SK-N-SH (cell line): ENCODE data around the gene PDCD1. TPM values are rescaled to one million over a fixed set of nuclear protein-coding genes. Genes with fewer than 3 reads are reported as not detected.
A peak's percentile ranks its signal among the peaks of the same experiment; 100 is the strongest.

Experiments used
- CTCF ChIA-PET: fragments of 300-600, 350-600 bp; formaldehyde crosslinking; extraction: SDS; loops from one replicate; lab custom pipeline; 2021; lab: Yijun Ruan, JAX
- POLR2A ChIA-PET: fragments of 350-600 bp; sonication (Branson Sonifier 250); formaldehyde crosslinking; extraction: SDS; loops from one replicate; lab custom pipeline; 2020; ENCODE audit warnings: antibody characterized with exemption, inconsistent platforms; lab: Yijun Ruan, JAX
- DNase-seq: peaks from one replicate; pipeline ENCODE4 v3.0.0; 2012
- H2AFZ ChIP-seq: fragments of 200-600 bp; sonication (generic); 2 replicates; pipeline ENCODE4 v1.8.1; 2016; ENCODE audit warnings: antibody characterized with exemption, mild to moderate bottlenecking, low read depth
- H3F3A ChIP-seq: fragments of 200-600 bp; sonication (generic); replicated peaks from 2 replicates; pipeline ENCODE3; 2016; ENCODE audit warnings: antibody characterized with exemption, mild to moderate bottlenecking; ENCODE audit not compliant: insufficient read depth
- H3K27ac ChIP-seq, 2 experiments: fragments of 200-500 bp in 1 of 2; fragments of 200-600 bp in 1 of 2; sonication (Bioruptor generic) in 1 of 2; sonication (generic), shearing (Covaris generic) in 1 of 2; 2 replicates each; pipeline versions ENCODE4 v1.5.1 to v1.6.1; 2014 to 2016; ENCODE audit warnings: low read depth in 2 of 2, inconsistent platforms in 1 of 2, low read length in 1 of 2, mild to moderate bottlenecking in 1 of 2, mixed read lengths in 1 of 2
- H3K27me3 ChIP-seq: fragments of 200-600 bp; sonication (generic), shearing (Covaris generic); 2 replicates; pipeline ENCODE4 v1.6.1; 2016; ENCODE audit warnings: mixed run types; ENCODE audit not compliant: insufficient read depth
- H3K36me3 ChIP-seq, 2 experiments: fragments of 200-500 bp in 1 of 2; fragments of 200-600 bp in 1 of 2; sonication (Bioruptor generic) in 1 of 2; sonication (generic) in 1 of 2; replicated peaks in 1 of 2; 2 replicates each; pipeline versions ENCODE3 to v1.5.1; 2014 to 2016; ENCODE audit warnings: low read length in 1 of 2, mild to moderate bottlenecking in 1 of 2; ENCODE audit not compliant: insufficient read depth in 2 of 2, control insufficient read depth in 1 of 2
- H3K4me1 ChIP-seq, 2 experiments: fragments of 200-500 bp in 1 of 2; fragments of 200-600 bp in 1 of 2; sonication (Bioruptor generic) in 1 of 2; sonication (generic), shearing (Covaris generic) in 1 of 2; 2 replicates each; pipeline versions ENCODE4 v1.5.1 to v1.6.1; 2014 to 2016; ENCODE audit warnings: low read depth in 1 of 2, low read length in 1 of 2, mixed run types in 1 of 2; ENCODE audit not compliant: insufficient read depth in 2 of 2, control insufficient read depth in 1 of 2
- H3K4me2 ChIP-seq: fragments of 200-600 bp; sonication (generic), shearing (Covaris generic); 2 replicates; pipeline ENCODE4 v1.6.1; 2017; ENCODE audit warnings: mixed run types
- H3K4me3 ChIP-seq, 2 experiments: fragments of 200-500 bp in 1 of 2; fragments of 200-600 bp in 1 of 2; sonication (Bioruptor generic) in 1 of 2; sonication (generic), shearing (Covaris generic) in 1 of 2; 2 replicates each; pipeline versions ENCODE4 v1.5.1 to v1.8.1; 2014 to 2016; ENCODE audit warnings: low read depth in 2 of 2, inconsistent platforms in 1 of 2, low read length in 1 of 2, mild to moderate bottlenecking in 1 of 2, mixed read lengths in 1 of 2, moderate library complexity in 1 of 2
- H3K79me2 ChIP-seq: fragments of 200-600 bp; sonication (generic); 2 replicates; pipeline ENCODE4 v1.8.1; 2017; ENCODE audit warnings: mild to moderate bottlenecking; ENCODE audit not compliant: insufficient read depth
- H3K9ac ChIP-seq: fragments of 200-600 bp; sonication (generic); 2 replicates; pipeline ENCODE4 v1.6.1; 2017; ENCODE audit warnings: mixed run types
- H3K9me2 ChIP-seq: fragments of 200-600 bp; sonication (generic); 2 replicates; pipeline ENCODE4 v1.6.1; 2017; ENCODE audit warnings: mixed run types
- H3K9me3 ChIP-seq: fragments of 200-600 bp; sonication (generic); 2 replicates; pipeline ENCODE4 v1.6.1; 2017; ENCODE audit warnings: mixed run types, mild to moderate bottlenecking, moderate library complexity
- H4K20me1 ChIP-seq: fragments of 200-600 bp; sonication (generic); 2 replicates; pipeline ENCODE4 v1.6.1; 2017; ENCODE audit warnings: mild to moderate bottlenecking, mixed run types; ENCODE audit not compliant: insufficient read depth
- CHD2 ChIP-seq: fragments of 150-350 bp; IDR thresholded peaks from 2 replicates; pipeline ENCODE4 v1.6.1; 2018; ENCODE audit warnings: low read length; ENCODE audit not compliant: partially characterized antibody
- CTCF ChIP-seq: fragments of 200-600 bp; sonication (generic); IDR thresholded peaks from 2 replicates; pipeline ENCODE4 v1.6.1; 2017; ENCODE audit warnings: antibody characterized with exemption, mild to moderate bottlenecking, moderate library complexity
- ELF1 ChIP-seq: IDR thresholded peaks from 2 replicates; pipeline ENCODE4 v1.4.0; 2012
- EZH2phosphoT487 ChIP-seq: fragments of 200-600 bp; sonication (generic); IDR thresholded peaks from 2 replicates; pipeline ENCODE4 v1.6.1; 2017; ENCODE audit warnings: low read depth, mixed run types, mild to moderate bottlenecking, antibody characterized with exemption, moderate library complexity, borderline replicate concordance
- FOSL2 ChIP-seq: IDR thresholded peaks from 2 replicates; pipeline ENCODE4 v1.4.0; 2012; ENCODE audit warnings: low read depth, mild to moderate bottlenecking, moderate library complexity, borderline replicate concordance
- FOXJ3 ChIP-seq: sonication (generic); formaldehyde crosslinking; IDR thresholded peaks from 2 replicates; pipeline ENCODE4 v1.5.1; 2020; ENCODE audit warnings: mild to moderate bottlenecking, missing genetic modification reagents
- FOXM1 ChIP-seq: IDR thresholded peaks from 2 replicates; pipeline ENCODE4 v1.4.0; 2012; ENCODE audit warnings: low read depth, mild to moderate bottlenecking
- MXI1 ChIP-seq: IDR thresholded peaks from 2 replicates; pipeline ENCODE4 v1.6.1; 2012; ENCODE audit warnings: mild to moderate bottlenecking, low read depth, low read length, improper control_type of control experiment
- NRF1 ChIP-seq: IDR thresholded peaks from 2 replicates; pipeline ENCODE4 v1.6.1; 2012; ENCODE audit warnings: low read depth, mild to moderate bottlenecking, low read length
- PBX3 ChIP-seq: IDR thresholded peaks from 2 replicates; pipeline ENCODE4; 2012
- REST ChIP-seq: IDR thresholded peaks from 2 replicates; pipeline ENCODE4 v1.6.1; 2012; ENCODE audit warnings: mild to moderate bottlenecking, low read depth, low read length, moderate library complexity
- RFX5 ChIP-seq: IDR thresholded peaks from 2 replicates; pipeline ENCODE4 v1.6.1; 2012; ENCODE audit warnings: mild to moderate bottlenecking, improper control_type of control experiment, low read length
- RXRA ChIP-seq: IDR thresholded peaks from 2 replicates; pipeline ENCODE4 v1.4.0; 2012; ENCODE audit warnings: low read depth, mild to moderate bottlenecking, borderline replicate concordance
- SIN3A ChIP-seq: IDR thresholded peaks from 2 replicates; pipeline ENCODE4 v1.6.1; 2012; ENCODE audit warnings: low read depth, mild to moderate bottlenecking, low read length, moderate library complexity, borderline replicate concordance
- TAF1 ChIP-seq: IDR thresholded peaks from 2 replicates; pipeline ENCODE4 v1.6.1; 2012; ENCODE audit warnings: low read depth, mild to moderate bottlenecking, low read length, moderate library complexity, borderline replicate concordance
- TEAD4 ChIP-seq: IDR thresholded peaks from 2 replicates; pipeline ENCODE4 v1.4.0; 2012; ENCODE audit warnings: mild to moderate bottlenecking, borderline replicate concordance; ENCODE audit not compliant: insufficient read depth
- USF1 ChIP-seq: IDR thresholded peaks from 2 replicates; pipeline ENCODE4 v1.4.0; 2012; ENCODE audit warnings: low read depth, borderline replicate concordance
- USF2 ChIP-seq: fragments of 150-350 bp; IDR thresholded peaks from 2 replicates; pipeline ENCODE4 v1.6.1; 2017; ENCODE audit warnings: antibody characterized with exemption, low read length, low read depth, borderline replicate concordance
- YY1 ChIP-seq: IDR thresholded peaks from 2 replicates; pipeline ENCODE4 v1.4.0; 2012; ENCODE audit warnings: low read depth, mild to moderate bottlenecking
- ZBTB33 ChIP-seq: IDR thresholded peaks from 2 replicates; pipeline ENCODE4 v1.4.0; 2012; ENCODE audit warnings: low read depth, borderline replicate concordance
- WGBS: methylation state at CpG from one replicate; pipeline ENCODE4 v1.1.6; 2017; ENCODE audit warnings: low lambda C conversion rate; 5-methylcytosine and 5-hydroxymethylcytosine counted together
- polyA plus RNA-seq, 3 experiments: library from polyadenylated mRNA; depleted of rRNA; stranded (reverse); fragments of >200 nt; gene quantifications; 2 replicates each; pipeline ENCODE4 v1.2.3, GENCODE V29; 2012

The PDCD1 gene
- polyA plus RNA-seq, 1 of the 3 experiments (the other 2 are of a cell fraction) = not detected

- ChIA-PET CTCF (no interaction called here), POLR2A (no interaction called here)
- Histone ChIP-seq H3K27ac (no peak overlapping the region), H2AFZ (no peak overlapping the region), H3K9me2 (no peaks in the 10 kb centered on the region), H3K4me3 (no peak overlapping the region), H3K4me2 (no peak overlapping the region), H3K27me3 (no peaks in the 10 kb centered on the region), H3K9me3 (no peaks in the 10 kb centered on the region), H3K4me1 (peaks cover 12 to 19% of the 10 kb centered on the region in 2 experiments; a peak in 3 of 4 replicates), H3K79me2 (no peaks in the 10 kb centered on the region), H3K9ac (no peak overlapping the region), H3F3A (no peaks in the 10 kb centered on the region), H4K20me1 (no peaks in the 10 kb centered on the region), H3K36me3 (no peaks in the 10 kb centered on the region)
- WGBS = 80% methylated on average over 19 of the region's 28 CpGs
- TF ChIP-seq FOXJ3 (no peak), YY1 (no peak), CHD2 (no peak), RFX5 (no peak), USF1 (no peak), FOXM1 (no peak), NRF1 (no peak), MXI1 (no peak), EZH2phosphoT487 (no peak), TEAD4 (no peak), SIN3A (no peak), FOSL2 (no peak), ZBTB33 (no peak), RXRA (no peak), REST (no peak), ELF1 (no peak), CTCF (no peak), TAF1 (no peak), PBX3 (no peak), USF2 (no peak)
- peak; percentile 33 for DNase-seq
Measured at GRCh38 chr2:241857041-241857541, 1.6 kb downstream of the PDCD1 start.
